GM08714 (cell line): ENCODE results near the gene TMPRSS9.
A peak's percentile ranks its signal among the peaks of the same experiment; 100 is the strongest.

Experiments
- H3K4me3 ChIP-seq: fragments of 200-500 bp; sonication (Bioruptor generic); 2 replicates; pipeline ENCODE4 v1.5.1; 2014; ENCODE audit warnings: mild to moderate bottlenecking, low read length, inconsistent platforms
- ZNF274 ChIP-seq: IDR thresholded peaks from 2 replicates; pipeline ENCODE4 v1.6.1; 2012; ENCODE audit warnings: mild to moderate bottlenecking, low read depth, low read length

The TMPRSS9 gene

GRCh38 chr19:2441096-2441752, 81.2 kb downstream of the TMPRSS9 start:
- no peak overlapping the region for H3K4me3 ChIP-seq
- no peak for TF ChIP-seq ZNF274

GRCh38 chr19:2443116-2443784, 83.2 kb downstream of the TMPRSS9 start:
- TF ChIP-seq ZNF274 = no peak
- no peak overlapping the region for H3K4me3 ChIP-seq

- H3K4me3 ChIP-seq = no peak overlapping the region
- no peak for TF ChIP-seq ZNF274
Observed at GRCh38 chr19:2443785-2444182, 83.7 kb downstream of the TMPRSS9 start.

- no peak for TF ChIP-seq ZNF274
- no peak overlapping the region for H3K4me3 ChIP-seq
Observed at GRCh38 chr19:2444251-2445002, 84.4 kb downstream of the TMPRSS9 start.

GRCh38 chr19:2446381-2446780, 86.3 kb downstream of the TMPRSS9 start:
- no peak overlapping the region for H3K4me3 ChIP-seq
- TF ChIP-seq ZNF274 = no peak

- TF ChIP-seq ZNF274 = no peak
- no peak overlapping the region for H3K4me3 ChIP-seq
Observed at GRCh38 chr19:2449019-2449418, 89.0 kb downstream of the TMPRSS9 start.

- H3K4me3 ChIP-seq = no peak overlapping the region
- TF ChIP-seq ZNF274 = no peak
Observed at GRCh38 chr19:2451138-2451537, 91.1 kb downstream of the TMPRSS9 start.

- no peak for TF ChIP-seq ZNF274
- H3K4me3 ChIP-seq = no peak overlapping the region
Observed at GRCh38 chr19:2451741-2452140, 91.7 kb downstream of the TMPRSS9 start.

- no peak for TF ChIP-seq ZNF274
- no peak overlapping the region for H3K4me3 ChIP-seq
Observed at GRCh38 chr19:2453431-2454025, 93.5 kb downstream of the TMPRSS9 start.

GRCh38 chr19:2454199-2454961, 94.3 kb downstream of the TMPRSS9 start:
- H3K4me3 ChIP-seq = no peak overlapping the region
- no peak for TF ChIP-seq ZNF274

- no peak for TF ChIP-seq ZNF274
Observed at GRCh38 chr19:2454962-2455850, 95.1 kb downstream of the TMPRSS9 start.

GRCh38 chr19:2455851-2456570, 95.9 kb downstream of the TMPRSS9 start:
- peak overlapping the region; percentile 95 for H3K4me3 ChIP-seq
- TF ChIP-seq ZNF274 = no peak

More at GRCh38 chr19:2454962-2455850, 95.1 kb downstream of the TMPRSS9 start:
- peak overlapping the region; percentile 95 for H3K4me3 ChIP-seq
